LHCN-M2 (cell line): ENCODE data around the gene PDLIM7. TPM values are rescaled to one million over a fixed set of nuclear protein-coding genes. Genes with fewer than 3 reads are reported as not detected.

Experiments used
- DNase-seq: peaks from one replicate; pipeline ENCODE4 v3.0.0-alpha.2; 2012; ENCODE audit warnings: low read depth
- total RNA-seq: library from RNA; depleted of rRNA; stranded (reverse); fragments of >200 nt; gene quantifications from 2 replicates; pipeline ENCODE4 v1.2.3, GENCODE V29; 2014

PDLIM7 gene
- total RNA-seq, 1 experiment from 2014 or later, result 252 TPM

- no peak for DNase-seq
Observed at GRCh38 chr5:177507596-177508220, 10.3 kb upstream of the PDLIM7 start.

- peak; percentile 26 for DNase-seq
Observed at GRCh38 chr5:177507165-177507564, 9.8 kb upstream of the PDLIM7 start.

- DNase-seq, result no peak
Observed at GRCh38 chr5:177505075-177505474, 7.7 kb upstream of the PDLIM7 start.

- DNase-seq, result no peak
Observed at GRCh38 chr5:177504086-177505056, 7.0 kb upstream of the PDLIM7 start.

GRCh38 chr5:177503351-177504085, 6.1 kb upstream of the PDLIM7 start:
- DNase-seq, result no peak

- no peak for DNase-seq
Observed at GRCh38 chr5:177502886-177503285, 5.5 kb upstream of the PDLIM7 start.

- DNase-seq, result no peak
Observed at GRCh38 chr5:177501874-177502678, 4.7 kb upstream of the PDLIM7 start.

- DNase-seq, result peak; percentile 80
Observed at GRCh38 chr5:177500685-177501522, 3.5 kb upstream of the PDLIM7 start.

- no peak for DNase-seq
Observed at GRCh38 chr5:177499842-177500241, 2.4 kb upstream of the PDLIM7 start.

GRCh38 chr5:177498013-177498787, 796 bp upstream of the PDLIM7 start:
- no peak for DNase-seq

GRCh38 chr5:177496727-177497291, 595 bp downstream of the PDLIM7 start:
- DNase-seq, result peak; percentile 90

- peak; percentile 59 for DNase-seq
Observed at GRCh38 chr5:177496070-177496726, 1.2 kb downstream of the PDLIM7 start.

GRCh38 chr5:177495243-177496060, 2.0 kb downstream of the PDLIM7 start:
- peak; percentile 94 for DNase-seq

GRCh38 chr5:177494346-177495195, 2.8 kb downstream of the PDLIM7 start:
- peak; percentile 79 for DNase-seq

GRCh38 chr5:177493795-177494345, 3.5 kb downstream of the PDLIM7 start:
- DNase-seq, result no peak

GRCh38 chr5:177492841-177493240, 4.6 kb downstream of the PDLIM7 start:
- no peak for DNase-seq
